Measurements from ENCODE around the gene NR2F1-AS1.
A peak's percentile ranks its signal among the peaks of the same experiment; 100 is the strongest.

Gene NR2F1-AS1

GRCh38 chr5:93601071-93601801 is 20.2 kb upstream of the NR2F1-AS1 start:
- Mint-ChIP-seq H3K4me1 (peaks cover 30% of the 10 kb centered on the region), H3K27ac (no peak overlapping the region), H3K4me3 (peak overlapping the region in 1 of 3 experiments; percentile 82), H3K27me3 (ENCODE audit: low read depth) (peaks cover 60% of the 10 kb centered on the region), H3K9me3 (no peaks in the 10 kb centered on the region), H3K36me3 (ENCODE audit: low read depth) (peaks cover 4% of the 10 kb centered on the region)
- no peak for TF ChIP-seq CTCF (IDR thresholded peaks at IDR 0.05; ENCODE audit: unreplicated experiment in 3 of 3)

- H3K9me3 Mint-ChIP-seq: no peaks in the 10 kb centered on the region
- H3K27ac Mint-ChIP-seq: no peak overlapping the region
- H3K4me1 Mint-ChIP-seq: peaks cover 32% of the 10 kb centered on the region
- no peak for TF ChIP-seq CTCF (IDR thresholded peaks at IDR 0.05; ENCODE audit: unreplicated experiment in 3 of 3)
- peaks cover 59% of the 10 kb centered on the region for H3K27me3 Mint-ChIP-seq (ENCODE audit: low read depth)
- peaks cover 11% of the 10 kb centered on the region for H3K36me3 Mint-ChIP-seq (ENCODE audit: low read depth)
- no peak overlapping the region for H3K4me3 Mint-ChIP-seq
Observed at GRCh38 chr5:93600409-93601070, 19.5 kb upstream of the NR2F1-AS1 start.

- Mint-ChIP-seq H3K27me3 (ENCODE audit: low read depth) (peaks cover 59% of the 10 kb centered on the region), H3K4me3 (no peak overlapping the region), H3K27ac (no peak overlapping the region), H3K36me3 (ENCODE audit: low read depth) (peaks cover 21% of the 10 kb centered on the region), H3K4me1 (peaks cover 32% of the 10 kb centered on the region), H3K9me3 (no peaks in the 10 kb centered on the region)
- TF ChIP-seq CTCF (IDR thresholded peaks at IDR 0.05; ENCODE audit: unreplicated experiment in 3 of 3): no peak
Observed at GRCh38 chr5:93599399-93600120, 18.5 kb upstream of the NR2F1-AS1 start.

DNA sequence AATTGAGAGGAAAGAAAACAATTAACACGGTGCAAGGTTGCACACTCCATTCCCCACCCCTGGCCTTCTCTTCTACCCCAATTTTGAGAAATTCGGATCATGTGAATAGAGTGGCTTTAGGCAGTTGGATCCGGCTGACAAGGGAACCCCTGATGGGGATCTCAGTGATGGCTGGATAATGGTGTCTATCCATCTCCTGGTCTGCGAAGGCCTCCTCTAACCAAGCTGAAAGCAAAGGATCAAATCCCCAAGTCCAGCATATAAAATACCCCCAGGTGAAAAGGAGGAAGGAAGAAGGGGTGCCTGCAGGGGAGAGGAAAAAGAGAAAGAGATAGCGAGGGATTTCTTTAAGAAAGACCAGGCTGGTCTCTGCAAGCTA is 18.0 kb upstream of the NR2F1-AS1 start:
- Mint-ChIP-seq H3K4me3 (no peak overlapping the region), H3K9me3 (no peaks in the 10 kb centered on the region), H3K27me3 (ENCODE audit: low read depth) (peaks cover 58% of the 10 kb centered on the region), H3K27ac (no peak overlapping the region), H3K4me1 (peaks cover 38% of the 10 kb centered on the region), H3K36me3 (ENCODE audit: low read depth) (peaks cover 26% of the 10 kb centered on the region)
- no peak for TF ChIP-seq CTCF (IDR thresholded peaks at IDR 0.05; ENCODE audit: unreplicated experiment in 3 of 3)

- Mint-ChIP-seq H3K4me1 (peaks cover 39% of the 10 kb centered on the region), H3K4me3 (peak overlapping the region in 1 of 3 experiments; percentile 50), H3K9me3 (no peaks in the 10 kb centered on the region), H3K27ac (peak overlapping the region in 2 of 3 experiments; percentile 53 to 91), H3K27me3 (ENCODE audit: low read depth) (peaks cover 58% of the 10 kb centered on the region), H3K36me3 (ENCODE audit: low read depth) (peaks cover 33% of the 10 kb centered on the region)
- no peak for TF ChIP-seq CTCF (IDR thresholded peaks at IDR 0.05; ENCODE audit: unreplicated experiment in 3 of 3)
Observed at GRCh38 chr5:93598091-93599000, 17.3 kb upstream of the NR2F1-AS1 start.
